Activated naive CD4-positive, alpha-beta T cell (primary cell): ENCODE results near the gene PHKA1.
A peak's percentile ranks its signal among the peaks of the same experiment; 100 is the strongest.
"Not testable (repeated sequence)": the region's sequence is repeated elsewhere in the genome, so short reads cannot be mapped to it uniquely, and the experiment has no call there.

Experiments used
- DNase-seq, 4 experiments: peaks; one replicate each; lab custom pipeline; 2025; lab: John Stamatoyannopoulos, UW

Gene PHKA1

GRCh38 chrX:72572248-72573157 lies 141.6 kb downstream of the PHKA1 start, which contains the start of gene HDAC8:
HDAC8 (minus strand) TSS chrX:72572843; CDS start chrX:72572761, 82 bp downstream.
- DNase-seq = peak in 2 of 4 experiments; percentile 1 to 4

GRCh38 chrX:72569786-72570185 lies 144.3 kb downstream of the PHKA1 start:
- DNase-seq = no peak

- DNase-seq = no peak
Observed at GRCh38 chrX:72568406-72569092, 145.6 kb downstream of the PHKA1 start.

- no peak for DNase-seq
Observed at GRCh38 chrX:72566448-72566847, 147.7 kb downstream of the PHKA1 start.

GRCh38 chrX:72559655-72560054 lies 154.5 kb downstream of the PHKA1 start:
- DNase-seq = not testable (repeated sequence)

- DNase-seq = no peak
Observed at GRCh38 chrX:72554448-72555140, 159.5 kb downstream of the PHKA1 start.

- not testable (repeated sequence) for DNase-seq
Observed at GRCh38 chrX:72552443-72552842, 161.7 kb downstream of the PHKA1 start.

- DNase-seq = no peak
Observed at GRCh38 chrX:72545990-72546389, 168.1 kb downstream of the PHKA1 start.

- DNase-seq = no peak
Observed at GRCh38 chrX:72540318-72540717, 173.8 kb downstream of the PHKA1 start.

- DNase-seq = no peak
Observed at GRCh38 chrX:72539822-72540221, 174.3 kb downstream of the PHKA1 start.

GRCh38 chrX:72536542-72536941 lies 177.6 kb downstream of the PHKA1 start:
- DNase-seq = no peak

GRCh38 chrX:72532366-72532765 lies 181.7 kb downstream of the PHKA1 start:
- no peak for DNase-seq
